Kidney epithelial cell (primary cell): Measurements from ENCODE around the gene MTUS2. TPM values are rescaled to one million over a fixed set of nuclear protein-coding genes. Genes with fewer than 3 reads are reported as not detected.

ENCODE experiments used
- DNase-seq: peaks from one replicate; pipeline ENCODE4 v3.0.0-alpha.2; 2010; ENCODE audit warnings: low read depth
- H3K27me3 ChIP-seq: 2 replicates; pipeline ENCODE4 v1.6.0; 2011; ENCODE audit warnings: low read length; ENCODE audit not compliant: control insufficient read depth, insufficient read depth
- H3K36me3 ChIP-seq: 2 replicates; pipeline ENCODE4 v1.5.1; 2011; ENCODE audit warnings: low read length; ENCODE audit not compliant: control insufficient read depth, insufficient read depth
- H3K4me3 ChIP-seq: 2 replicates; pipeline ENCODE4 v1.5.1; 2011; ENCODE audit warnings: low read depth, mild to moderate bottlenecking, control low read depth, low read length
- CTCF ChIP-seq: IDR thresholded peaks from 2 replicates; pipeline ENCODE4 v1.5.1; 2011; ENCODE audit warnings: mild to moderate bottlenecking, moderate library complexity, low read length, control low read depth, inconsistent platforms; ENCODE audit not compliant: insufficient read depth, poor library complexity, severe bottlenecking
- total RNA-seq: library from RNA; depleted of rRNA; stranded (reverse); fragments of >200 nt; gene quantifications from 2 replicates; pipeline ENCODE4 v1.2.3, GENCODE V29; 2015

The MTUS2 gene
- total RNA-seq, 1 donor from 2014 or later = 0.25 TPM

- peaks cover 1% of the 10 kb centered on the region for H3K36me3 ChIP-seq
These were observed 715.8 kb downstream of the MTUS2 start for GRCh38 chr13:29535663-29536655.

GRCh38 chr13:29536853-29537252 is 716.7 kb downstream of the MTUS2 start:
- Histone ChIP-seq H3K4me3 (no peak overlapping the region), H3K27me3 (no peaks in the 10 kb centered on the region), H3K36me3 (peaks cover 1% of the 10 kb centered on the region)
- no peak for DNase-seq
- no peak for TF ChIP-seq CTCF

More at GRCh38 chr13:29535663-29536655, 715.8 kb downstream of the MTUS2 start:
- Histone ChIP-seq H3K27me3 (no peaks in the 10 kb centered on the region), H3K4me3 (no peak overlapping the region)
- TF ChIP-seq CTCF = no peak
- no peak for DNase-seq

- Histone ChIP-seq H3K27me3 (no peaks in the 10 kb centered on the region), H3K36me3 (peaks cover 1% of the 10 kb centered on the region), H3K4me3 (no peak overlapping the region)
- TF ChIP-seq CTCF = no peak
- no peak for DNase-seq
These were observed 717.9 kb downstream of the MTUS2 start for GRCh38 chr13:29537736-29538651.

DNA sequence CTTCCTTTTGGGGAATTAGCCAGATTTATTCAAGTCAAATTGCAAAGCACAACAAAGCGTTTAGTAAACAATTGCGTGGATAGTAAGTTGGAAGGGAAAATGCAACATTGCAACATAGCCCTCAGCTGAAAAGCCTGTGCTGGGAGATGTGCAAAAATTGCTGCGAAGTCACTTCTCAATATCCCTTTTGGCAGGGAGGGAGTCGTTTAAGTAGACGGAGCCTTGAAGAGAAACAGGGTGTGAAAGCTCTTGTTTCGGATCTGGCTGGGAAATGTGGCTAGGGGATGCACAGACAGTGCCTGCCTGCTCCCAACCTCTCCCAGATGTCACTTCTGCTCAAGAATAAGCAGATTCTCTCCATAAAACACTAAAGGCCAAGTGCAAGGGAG is 718.5 kb downstream of the MTUS2 start:
- DNase-seq = no peak
- Histone ChIP-seq H3K36me3 (no peaks in the 10 kb centered on the region), H3K4me3 (no peak overlapping the region), H3K27me3 (no peaks in the 10 kb centered on the region)
- TF ChIP-seq CTCF = no peak

- H3K36me3 ChIP-seq = no peaks in the 10 kb centered on the region
- no peak for TF ChIP-seq CTCF
- DNase-seq = no peak
- no peak overlapping the region for H3K4me3 ChIP-seq
- H3K27me3 ChIP-seq = no peaks in the 10 kb centered on the region
These were observed 719.7 kb downstream of the MTUS2 start for GRCh38 chr13:29539856-29540255.
